ENCODE measurements around the gene GAPDH.

DNA sequence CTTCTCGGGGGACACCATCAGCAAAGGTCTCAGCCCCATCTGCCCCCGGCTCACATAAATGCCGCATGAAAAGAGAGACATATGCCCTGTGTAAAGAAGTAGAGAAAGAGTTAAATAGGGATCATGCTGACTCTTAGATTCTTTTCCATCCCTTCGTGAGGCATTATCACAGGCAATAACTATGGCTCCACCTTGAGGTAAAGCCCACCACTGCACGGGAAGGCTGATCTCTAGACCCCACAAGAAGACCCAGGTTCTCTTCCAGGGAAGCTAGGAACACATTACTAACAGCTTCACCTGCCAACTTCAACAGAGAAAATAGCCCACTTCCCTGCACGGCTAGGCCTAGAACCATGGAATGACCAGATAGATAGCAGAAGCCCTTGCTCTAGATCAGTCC is 47.9 kb downstream of the GAPDH start:
- TF ChIP-seq POLR2A (IDR thresholded peaks at IDR 0.05), result no peak
- TF ChIP-seq, protein P1, sequence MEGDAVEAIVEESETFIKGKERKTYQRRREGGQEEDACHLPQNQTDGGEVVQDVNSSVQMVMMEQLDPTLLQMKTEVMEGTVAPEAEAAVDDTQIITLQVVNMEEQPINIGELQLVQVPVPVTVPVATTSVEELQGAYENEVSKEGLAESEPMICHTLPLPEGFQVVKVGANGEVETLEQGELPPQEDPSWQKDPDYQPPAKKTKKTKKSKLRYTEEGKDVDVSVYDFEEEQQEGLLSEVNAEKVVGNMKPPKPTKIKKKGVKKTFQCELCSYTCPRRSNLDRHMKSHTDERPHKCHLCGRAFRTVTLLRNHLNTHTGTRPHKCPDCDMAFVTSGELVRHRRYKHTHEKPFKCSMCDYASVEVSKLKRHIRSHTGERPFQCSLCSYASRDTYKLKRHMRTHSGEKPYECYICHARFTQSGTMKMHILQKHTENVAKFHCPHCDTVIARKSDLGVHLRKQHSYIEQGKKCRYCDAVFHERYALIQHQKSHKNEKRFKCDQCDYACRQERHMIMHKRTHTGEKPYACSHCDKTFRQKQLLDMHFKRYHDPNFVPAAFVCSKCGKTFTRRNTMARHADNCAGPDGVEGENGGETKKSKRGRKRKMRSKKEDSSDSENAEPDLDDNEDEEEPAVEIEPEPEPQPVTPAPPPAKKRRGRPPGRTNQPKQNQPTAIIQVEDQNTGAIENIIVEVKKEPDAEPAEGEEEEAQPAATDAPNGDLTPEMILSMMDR (IDR thresholded peaks at IDR 0.05), result no peak
- TF ChIP-seq POLR2AphosphoS5 (IDR thresholded peaks at IDR 0.05), result no peak
- TF ChIP-seq EP300 (IDR thresholded peaks at IDR 0.05; ENCODE audit: low read depth), result no peak

All from transverse colon (tissue), 4 donors.